Small intestine (tissue), 7 donors: Measurements from ENCODE around the gene SLC7A10. TPM values are rescaled to one million over a fixed set of nuclear protein-coding genes. Genes with fewer than 3 reads are reported as not detected.

ENCODE experiments used
- DNase-seq, 2 donors: peaks; one replicate each; pipeline versions ENCODE4 v3.0.0 to v3.0.0-alpha.2; 2013
- FAIRE-seq: peaks from 2 replicates; lab custom pipeline; 2012; peaks lifted over from hg19 to GRCh38; lab: Jason Lieb, UNC
- H3K27ac ChIP-seq, 3 donors: one replicate each; pipeline ENCODE4 v1.5.1; 2013; ENCODE audit warnings: low read length in 2 of 3, mild to moderate bottlenecking in 2 of 3, control low read depth in 1 of 3, inconsistent platforms in 1 of 3, low read depth in 1 of 3, moderate library complexity in 1 of 3
- H3K27me3 ChIP-seq, 3 donors: one replicate each; pipeline ENCODE4 v1.6.1; 2013; ENCODE audit warnings: low read length in 3 of 3, inconsistent platforms in 1 of 3; ENCODE audit not compliant: control insufficient read depth in 3 of 3, insufficient read depth in 3 of 3
- H3K36me3 ChIP-seq, 3 donors: one replicate each; pipeline ENCODE4 v1.6.1; 2013; ENCODE audit warnings: low read length in 3 of 3, inconsistent platforms in 1 of 3, low read depth in 1 of 3, mild to moderate bottlenecking in 1 of 3, moderate library complexity in 1 of 3; ENCODE audit not compliant: control insufficient read depth in 3 of 3, insufficient read depth in 2 of 3
- H3K4me1 ChIP-seq, 3 donors: one replicate each; pipeline ENCODE4 v1.6.1; 2013; ENCODE audit warnings: low read length in 2 of 3, inconsistent platforms in 1 of 3, low read depth in 1 of 3, mild to moderate bottlenecking in 1 of 3, moderate library complexity in 1 of 3; ENCODE audit not compliant: control insufficient read depth in 3 of 3, insufficient read depth in 2 of 3
- H3K4me3 ChIP-seq, 3 donors: one replicate each; pipeline ENCODE4 v1.5.1; 2013; ENCODE audit warnings: low read length in 3 of 3, control low read depth in 1 of 3, inconsistent platforms in 1 of 3, low read depth in 1 of 3, mild to moderate bottlenecking in 1 of 3, moderate library complexity in 1 of 3
- H3K9me3 ChIP-seq, 2 donors: one replicate each; pipeline ENCODE4 v1.6.1; 2013; ENCODE audit warnings: low read depth in 1 of 2, low read length in 1 of 2; ENCODE audit not compliant: control insufficient read depth in 2 of 2, insufficient read depth in 1 of 2
- WGBS, 3 donors: extraction: QIAGEN DNeasy Blood & Tissue Kit; methylation state at CpG; one replicate each; pipeline ENCODE4 v1.1.7; 2013; 5-methylcytosine and 5-hydroxymethylcytosine counted together
- polyA plus RNA-seq, 4 donors: library from polyadenylated mRNA; stranded (reverse) in 3 of 4; unstranded in 1 of 4; fragments of 200-250 nt in 3 of 4; fragments of 120-200 nt in 1 of 4; gene quantifications; one replicate each; pipeline versions ENCODE4 v1.2.1 to v1.2.3, GENCODE V29; 2013
- donor health status: healthy with polysubstance abuse.
- donor health status: control.
- donor health status: control.
- donor health status: Bipolar disorder and iron deficiency.
- donor health status: healthy.

SLC7A10 gene
- polyA plus RNA-seq, 4 donors: 1.4 to 16.0 TPM; not detected in 2

DNA sequence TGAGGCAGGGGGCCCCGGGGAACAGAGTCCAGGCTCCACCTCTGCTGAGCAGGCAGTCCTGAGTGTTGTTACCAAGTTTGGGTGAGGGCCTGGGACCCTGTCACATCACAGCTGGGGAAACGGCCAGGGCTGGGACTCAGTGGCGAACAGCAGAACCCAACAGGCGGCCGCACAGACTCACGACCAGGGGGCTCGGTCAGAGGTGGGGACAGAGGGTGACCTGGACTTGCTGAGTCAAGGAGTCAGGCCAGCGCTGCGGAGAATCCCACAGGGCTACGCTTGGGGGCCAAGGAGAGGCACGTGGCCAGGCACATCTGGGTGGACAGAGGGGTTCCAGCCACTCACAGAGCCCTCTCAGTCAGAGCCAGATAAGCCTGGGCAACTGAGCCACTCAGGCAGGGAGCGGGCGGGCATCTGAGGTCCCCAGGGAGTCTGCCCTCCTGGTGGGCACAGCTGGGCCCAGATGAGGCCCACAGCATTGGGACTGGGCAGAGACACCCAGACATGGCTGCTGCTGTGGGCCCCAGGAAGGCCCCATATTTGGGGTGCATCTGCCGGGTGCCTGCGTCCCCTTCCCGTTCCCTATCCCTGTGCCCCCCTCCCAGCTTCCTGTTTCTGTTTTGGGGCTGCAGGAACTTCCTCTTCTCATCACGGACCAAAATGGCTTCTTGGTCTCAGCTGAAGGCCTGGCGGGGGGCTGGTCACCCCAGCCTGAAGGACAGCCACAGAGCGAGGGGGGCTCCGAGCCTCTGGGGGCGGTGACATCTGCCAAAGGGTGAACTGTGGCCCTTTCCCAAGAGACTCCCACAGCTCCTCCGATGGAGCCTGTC, 42.7 kb upstream of the SLC7A10 start:
- no peaks in the 10 kb centered on the region for H3K36me3 ChIP-seq
- WGBS, 3 donors: 75 to 81% (median 79%) methylated on average over 20 to 22 of the region's 22 CpGs
- H3K4me3 ChIP-seq: no peak overlapping the region
- FAIRE-seq (no peak), DNase-seq (no peak)
- H3K27ac ChIP-seq: no peak overlapping the region
- H3K9me3 ChIP-seq: no peaks in the 10 kb centered on the region
- H3K4me1 ChIP-seq: peaks cover 0 to under 1% (median 0%) of the 10 kb centered on the region in 3 donors
- H3K27me3 ChIP-seq: no peaks in the 10 kb centered on the region

DNA sequence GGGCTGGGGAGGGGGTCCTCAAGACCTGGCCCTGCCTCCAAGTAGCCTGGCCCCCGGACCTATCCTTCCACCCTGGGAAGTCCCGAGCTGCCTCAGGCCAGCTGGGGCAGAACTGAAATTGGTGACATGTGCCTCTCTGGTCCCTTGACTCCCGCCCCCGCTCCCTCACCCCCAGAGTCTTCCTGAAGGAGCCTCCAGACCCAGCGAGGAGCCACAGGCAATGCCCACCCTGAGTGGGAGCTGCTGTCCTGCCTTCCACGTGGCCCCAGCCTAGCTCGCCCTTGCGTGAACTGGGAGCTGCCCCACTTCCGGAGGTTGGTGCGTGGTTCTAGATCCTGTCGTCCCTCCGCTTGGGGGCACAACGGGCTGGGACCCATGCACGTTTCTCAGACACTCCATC, 42.1 kb upstream of the SLC7A10 start:
- H3K4me1 ChIP-seq: no peaks in the 10 kb centered on the region
- FAIRE-seq (no peak), DNase-seq (no peak)
- no peak overlapping the region for H3K27ac ChIP-seq
- no peaks in the 10 kb centered on the region for H3K36me3 ChIP-seq
- no peaks in the 10 kb centered on the region for H3K9me3 ChIP-seq
- no peaks in the 10 kb centered on the region for H3K27me3 ChIP-seq
- 78 to 82% (median 79%) methylated on average over 14 of the region's 14 CpGs for WGBS, 3 donors
- no peak overlapping the region for H3K4me3 ChIP-seq

DNA sequence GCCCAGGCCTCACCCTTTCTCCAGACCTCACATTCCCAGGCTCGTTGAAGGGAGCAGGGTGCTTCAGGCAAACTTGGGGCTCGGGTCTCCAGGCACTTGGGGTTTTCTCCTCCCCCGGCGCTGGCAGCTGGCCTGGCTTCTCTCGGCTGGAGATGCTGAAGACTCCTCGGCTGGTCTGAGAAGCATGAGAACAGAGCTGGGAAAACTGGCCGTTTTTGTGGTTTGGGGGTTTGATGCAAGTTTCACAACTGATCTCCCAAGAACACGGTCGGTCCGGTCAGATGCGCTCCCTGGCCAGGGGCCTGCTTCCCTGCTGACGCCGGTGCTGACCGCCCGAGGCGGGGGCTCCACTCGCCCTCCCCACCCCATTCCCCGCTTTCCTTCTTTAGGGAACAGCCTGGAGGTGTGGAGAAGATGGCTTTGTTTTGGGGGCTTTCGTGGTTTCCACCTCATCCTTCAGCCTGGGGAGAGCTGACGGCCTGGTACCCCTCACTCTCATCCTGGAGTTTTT, 41.4 kb upstream of the SLC7A10 start:
- H3K9me3 ChIP-seq: no peaks in the 10 kb centered on the region
- no peak overlapping the region for H3K27ac ChIP-seq
- H3K4me3 ChIP-seq: no peak overlapping the region
- H3K4me1 ChIP-seq: no peaks in the 10 kb centered on the region
- no peak for FAIRE-seq
- WGBS, 3 donors: 75 to 82% (median 81%) methylated on average over 20 of the region's 20 CpGs
- no peaks in the 10 kb centered on the region for H3K36me3 ChIP-seq
- H3K27me3 ChIP-seq: no peaks in the 10 kb centered on the region
- no peak for DNase-seq

DNA sequence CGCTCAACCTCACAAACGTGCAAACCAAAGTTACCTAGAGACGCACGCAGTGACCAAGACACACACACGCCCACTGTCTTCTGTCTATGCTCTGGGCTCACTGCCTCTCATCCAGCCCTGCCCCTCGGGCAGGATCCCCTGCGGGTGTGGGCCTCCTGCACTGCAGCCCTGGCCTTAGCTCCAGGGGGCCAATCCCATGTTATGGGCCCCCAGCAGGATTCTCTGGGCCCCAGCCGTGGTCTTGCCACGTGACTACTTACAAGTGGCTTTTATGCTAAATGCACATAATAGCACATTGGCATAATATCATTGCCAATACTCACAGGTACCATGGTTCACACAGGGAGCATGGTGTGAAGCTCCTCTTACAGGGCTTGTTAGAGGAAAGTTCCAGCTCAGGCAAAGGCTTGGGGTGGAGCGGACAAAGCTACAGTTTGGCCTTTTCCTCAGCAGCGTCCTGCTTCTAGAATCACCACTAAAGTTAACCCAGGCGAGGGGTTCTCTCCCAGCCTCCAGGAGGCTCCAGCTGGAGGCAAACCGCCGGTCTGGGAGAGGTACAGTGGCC, 39.3 kb upstream of the SLC7A10 start:
- H3K36me3 ChIP-seq: no peaks in the 10 kb centered on the region
- FAIRE-seq (no peak), DNase-seq (no peak)
- no peaks in the 10 kb centered on the region for H3K27me3 ChIP-seq
- H3K4me3 ChIP-seq: no peak overlapping the region
- WGBS, 3 donors: 88 to 94% (median 89%) methylated on average over 14 of the region's 14 CpGs
- no peak overlapping the region for H3K27ac ChIP-seq
- H3K9me3 ChIP-seq: no peaks in the 10 kb centered on the region
- H3K4me1 ChIP-seq: no peaks in the 10 kb centered on the region

DNA sequence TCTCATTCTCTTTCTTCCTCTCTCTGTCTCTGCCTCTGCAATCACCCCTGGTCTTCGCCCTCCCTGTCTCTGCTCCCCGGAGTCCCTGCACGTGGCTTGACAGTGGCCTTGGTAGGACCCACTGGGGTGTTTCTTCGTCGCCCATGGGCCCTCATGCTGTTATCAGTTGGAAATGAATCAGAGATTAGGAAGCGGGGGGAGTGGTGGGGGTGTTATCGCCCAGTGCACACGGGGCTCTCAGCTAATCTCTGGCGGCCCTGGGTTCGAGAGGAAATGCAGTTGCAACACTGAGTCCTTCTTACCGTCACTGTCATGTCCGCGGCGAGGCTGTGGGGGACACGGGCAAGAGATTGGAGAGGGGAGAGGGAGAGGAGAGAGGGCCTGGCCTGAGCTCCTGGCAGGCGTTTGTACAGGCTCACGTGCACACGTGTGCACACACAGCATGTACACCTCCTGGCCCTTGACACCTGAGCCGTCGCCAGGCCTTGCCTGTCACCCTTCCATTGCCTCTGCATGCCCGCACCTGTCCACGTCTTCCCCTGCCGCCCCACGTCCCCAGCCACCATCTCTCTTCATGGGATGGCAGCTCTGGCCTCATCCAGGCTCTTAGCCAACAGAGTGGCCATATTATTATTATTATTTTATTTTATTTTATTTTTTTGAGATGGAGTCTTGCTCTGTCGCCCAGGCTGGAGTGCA, 37.8 kb upstream of the SLC7A10 start:
- DNase-seq: no peak
- Histone ChIP-seq H3K27me3 (no peaks in the 10 kb centered on the region), H3K27ac (no peak overlapping the region), H3K4me1 (no peaks in the 10 kb centered on the region), H3K36me3 (no peaks in the 10 kb centered on the region), H3K4me3 (no peak overlapping the region), H3K9me3 (no peaks in the 10 kb centered on the region)
- no peak for FAIRE-seq
- WGBS, 3 donors: 68 to 81% (median 76%) methylated on average over 24 to 25 of the region's 25 CpGs

DNA sequence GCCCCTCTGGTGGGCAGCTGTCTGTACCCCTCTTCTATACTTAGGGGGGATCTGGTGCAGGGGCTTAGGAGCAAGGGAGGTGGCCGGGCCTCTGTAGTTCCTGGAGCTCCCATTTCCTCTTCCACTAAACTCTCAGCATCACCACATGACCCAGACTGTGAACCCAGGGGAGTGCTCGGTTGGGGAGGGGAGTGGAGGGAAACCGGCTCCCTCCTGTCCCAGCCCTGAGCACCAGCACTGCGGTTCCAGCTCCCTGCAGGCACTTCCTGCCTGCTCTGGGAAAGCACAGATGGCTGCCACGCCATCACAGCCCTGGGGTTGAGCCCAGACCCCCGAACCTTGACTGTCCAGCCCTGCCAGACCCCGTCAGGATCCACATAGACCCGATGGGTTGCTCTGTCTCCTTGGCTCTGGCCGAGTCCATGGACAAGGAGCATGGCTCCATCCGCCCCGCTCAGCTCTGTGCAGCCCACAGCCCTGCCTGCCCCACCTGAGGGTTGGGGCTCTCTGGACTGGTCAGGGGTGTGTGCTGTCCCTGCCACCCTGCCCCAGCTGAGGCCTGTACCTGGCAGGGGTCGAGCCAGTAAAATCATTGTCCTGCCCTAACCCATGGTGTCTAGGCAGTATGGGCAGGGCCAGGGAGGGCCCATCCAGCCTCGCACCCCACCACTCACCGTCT, 36.0 kb upstream of the SLC7A10 start:
- WGBS, 3 donors: 69 to 81% (median 72%) methylated on average over 13 to 14 of the region's 14 CpGs
- no peak overlapping the region for H3K27ac ChIP-seq
- no peaks in the 10 kb centered on the region for H3K4me1 ChIP-seq
- no peaks in the 10 kb centered on the region for H3K36me3 ChIP-seq
- H3K9me3 ChIP-seq: peaks cover 0 to 3% of the 10 kb centered on the region in 2 donors
- FAIRE-seq (no peak), DNase-seq (no peak)
- no peak overlapping the region for H3K4me3 ChIP-seq
- no peaks in the 10 kb centered on the region for H3K27me3 ChIP-seq

DNA sequence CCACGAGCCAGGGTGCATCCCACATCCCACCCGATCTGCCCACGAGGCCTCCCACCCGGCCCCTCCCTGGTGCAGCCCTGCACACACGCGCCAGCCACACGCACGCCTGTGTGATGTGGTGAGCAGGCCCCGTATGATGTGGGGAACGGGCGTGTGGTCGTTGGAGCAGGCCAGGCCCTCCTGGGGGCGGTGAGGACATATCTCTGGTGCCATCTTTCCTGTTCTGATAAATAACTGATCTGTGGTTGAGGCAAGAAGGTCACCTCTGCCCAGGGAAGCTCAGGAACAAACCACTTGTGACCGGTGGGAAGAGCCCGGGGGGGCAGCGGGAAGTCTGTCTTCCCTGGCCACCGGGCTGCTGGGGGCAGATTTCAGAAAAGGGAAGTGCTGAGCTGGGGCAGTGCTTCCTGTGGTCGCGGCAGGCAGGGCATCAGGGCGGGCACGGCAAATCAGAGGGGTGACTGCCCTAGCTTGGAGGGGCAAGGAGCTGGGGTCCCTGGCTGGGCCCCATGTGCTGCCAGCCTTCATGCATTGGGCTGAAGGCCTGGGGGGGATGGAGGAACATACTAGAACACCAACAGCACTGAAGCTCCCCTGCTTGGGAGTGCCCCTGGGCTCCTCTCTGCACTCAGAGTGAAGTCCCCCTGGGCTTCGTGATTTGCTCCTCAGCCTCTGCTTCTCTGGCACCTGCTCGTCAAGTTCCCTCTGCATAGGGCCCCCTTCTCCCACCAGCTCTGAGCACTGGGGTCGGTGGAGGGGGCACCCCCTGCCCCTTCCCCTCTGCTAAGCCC, 35.2 kb upstream of the SLC7A10 start:
- WGBS, 3 donors: 57 to 72% (median 65%) methylated on average over 23 to 24 of the region's 24 CpGs
- FAIRE-seq (no peak), DNase-seq (no peak)
- Histone ChIP-seq H3K27me3 (no peaks in the 10 kb centered on the region), H3K4me3 (no peak overlapping the region), H3K4me1 (no peaks in the 10 kb centered on the region), H3K27ac (no peak overlapping the region), H3K36me3 (no peaks in the 10 kb centered on the region), H3K9me3 (peaks cover 0 to 3% of the 10 kb centered on the region in 2 donors)
